ENCODE measurements around the gene CYP4F12. TPM values are rescaled to one million over a fixed set of nuclear protein-coding genes. Genes with fewer than 3 reads are reported as not detected.

Gene CYP4F12
- total and polyA plus RNA-seq, 4 donors, result 14.6 to 64.0 (median 25.0) TPM

DNA sequence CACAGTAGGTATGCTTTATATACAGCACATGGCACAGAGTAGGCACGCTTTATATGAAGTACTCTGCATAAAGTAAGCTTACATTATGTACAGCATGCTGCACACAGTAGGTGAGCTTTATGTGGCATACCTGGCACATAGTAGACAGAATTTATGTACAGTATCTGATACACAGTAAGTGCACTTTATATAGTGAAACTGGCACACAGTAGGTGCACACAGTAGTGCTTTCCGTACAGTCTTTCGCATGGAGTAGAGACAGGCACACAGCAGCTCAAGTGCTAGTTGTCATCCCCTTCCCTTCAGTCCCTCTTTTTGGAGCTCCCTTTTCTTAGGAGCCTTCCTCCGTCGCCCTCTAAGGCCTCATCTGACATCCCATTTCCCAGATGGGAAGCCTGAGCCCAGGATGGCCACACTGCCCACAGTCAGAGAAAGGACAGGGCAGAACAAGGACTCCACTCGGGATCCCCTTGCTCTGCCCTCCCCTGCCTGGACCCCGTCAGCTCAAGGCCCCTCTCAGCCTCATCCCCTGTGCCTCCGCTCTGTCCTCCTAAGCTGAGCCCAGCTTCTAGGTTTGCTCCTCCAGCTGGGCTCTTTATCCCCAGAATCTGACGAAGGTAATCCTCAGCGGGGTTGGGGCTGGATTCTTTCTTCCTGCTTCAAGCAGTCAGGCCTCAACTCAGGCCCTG, 852 bp upstream of the CYP4F12 start:
- 51% methylated on average over 10 of the region's 10 CpGs for WGBS
- Histone ChIP-seq H3K27me3 (ENCODE audit: control insufficient read depth in 4 of 4, insufficient read depth in 4 of 4, low read length in 3 of 4) (no peaks in the 10 kb centered on the region), H3K27ac (ENCODE audit: low read depth in 1 of 2, low read length in 2 of 2) (peak overlapping the region in 1 of 2 donors; percentile 52), H3K36me3 (ENCODE audit: control insufficient read depth in 4 of 4, insufficient read depth in 3 of 4, low read depth in 1 of 4, low read length in 3 of 4) (peaks cover 0 to 10% (median 2%) of the 10 kb centered on the region in 4 donors), H3K9ac (ENCODE audit: low read depth in 1 of 2, low read length in 2 of 2) (no peak overlapping the region), H3K4me3 (ENCODE audit: low read depth in 1 of 3, low read length in 3 of 3) (no peak overlapping the region), H3K4me1 (ENCODE audit: control insufficient read depth in 4 of 4, insufficient read depth in 4 of 4, low read length in 3 of 4) (peaks cover 8 to 35% (median 31%) of the 10 kb centered on the region in 4 donors), H3K9me3 (ENCODE audit: control insufficient read depth in 4 of 4, low read length in 3 of 4) (no peaks in the 10 kb centered on the region)
- TF ChIP-seq FOXA1 (IDR thresholded peaks at IDR 0.05) (no peak), RAD21 (IDR thresholded peaks at IDR 0.05) (no peak), EGR1 (IDR thresholded peaks at IDR 0.05; ENCODE audit: low read depth in 2 of 2) (no peak), RXRA (IDR thresholded peaks at IDR 0.05) (no peak), FOXA2 (IDR thresholded peaks at IDR 0.05) (no peak), HNF4A (conservative IDR thresholded peaks at IDR 0.05) (no peak), SP1 (IDR thresholded peaks at IDR 0.05) (no peak)
- TF ChIP-seq, protein P1, sequence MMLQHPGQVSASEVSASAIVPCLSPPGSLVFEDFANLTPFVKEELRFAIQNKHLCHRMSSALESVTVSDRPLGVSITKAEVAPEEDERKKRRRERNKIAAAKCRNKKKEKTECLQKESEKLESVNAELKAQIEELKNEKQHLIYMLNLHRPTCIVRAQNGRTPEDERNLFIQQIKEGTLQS (IDR thresholded peaks at IDR 0.05), result no peak
- TF ChIP-seq, protein P2, sequence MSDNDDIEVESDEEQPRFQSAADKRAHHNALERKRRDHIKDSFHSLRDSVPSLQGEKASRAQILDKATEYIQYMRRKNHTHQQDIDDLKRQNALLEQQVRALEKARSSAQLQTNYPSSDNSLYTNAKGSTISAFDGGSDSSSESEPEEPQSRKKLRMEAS (IDR thresholded peaks at IDR 0.05), result no peak
- TF ChIP-seq, protein P3, sequence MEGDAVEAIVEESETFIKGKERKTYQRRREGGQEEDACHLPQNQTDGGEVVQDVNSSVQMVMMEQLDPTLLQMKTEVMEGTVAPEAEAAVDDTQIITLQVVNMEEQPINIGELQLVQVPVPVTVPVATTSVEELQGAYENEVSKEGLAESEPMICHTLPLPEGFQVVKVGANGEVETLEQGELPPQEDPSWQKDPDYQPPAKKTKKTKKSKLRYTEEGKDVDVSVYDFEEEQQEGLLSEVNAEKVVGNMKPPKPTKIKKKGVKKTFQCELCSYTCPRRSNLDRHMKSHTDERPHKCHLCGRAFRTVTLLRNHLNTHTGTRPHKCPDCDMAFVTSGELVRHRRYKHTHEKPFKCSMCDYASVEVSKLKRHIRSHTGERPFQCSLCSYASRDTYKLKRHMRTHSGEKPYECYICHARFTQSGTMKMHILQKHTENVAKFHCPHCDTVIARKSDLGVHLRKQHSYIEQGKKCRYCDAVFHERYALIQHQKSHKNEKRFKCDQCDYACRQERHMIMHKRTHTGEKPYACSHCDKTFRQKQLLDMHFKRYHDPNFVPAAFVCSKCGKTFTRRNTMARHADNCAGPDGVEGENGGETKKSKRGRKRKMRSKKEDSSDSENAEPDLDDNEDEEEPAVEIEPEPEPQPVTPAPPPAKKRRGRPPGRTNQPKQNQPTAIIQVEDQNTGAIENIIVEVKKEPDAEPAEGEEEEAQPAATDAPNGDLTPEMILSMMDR (IDR thresholded peaks at IDR 0.05; ENCODE audit: low read depth, low read length, missing input control), result no peak
- no peak for DNase-seq (ENCODE audit: low spot score)

DNA sequence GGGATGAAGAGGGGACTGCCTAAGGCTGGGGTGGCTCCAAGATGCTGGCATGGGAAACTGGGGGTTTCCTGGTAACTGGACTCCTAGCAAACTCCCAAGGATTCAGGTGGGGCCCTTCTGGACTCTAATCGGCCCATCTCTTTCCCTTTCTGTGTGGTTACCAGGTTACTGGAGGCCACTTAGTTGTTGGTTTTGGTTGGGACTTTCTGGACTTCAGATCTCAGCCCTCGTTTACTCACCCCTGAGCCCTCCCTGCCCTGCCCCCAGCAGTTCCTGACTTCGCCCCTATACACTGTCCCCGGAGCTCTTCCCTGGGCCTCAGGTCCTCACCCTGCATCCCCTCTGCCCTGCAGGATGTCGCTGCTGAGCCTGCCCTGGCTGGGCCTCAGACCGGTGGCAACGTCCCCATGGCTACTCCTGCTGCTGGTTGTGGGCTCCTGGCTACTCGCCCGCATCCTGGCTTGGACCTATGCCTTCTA, 328 bp downstream of the CYP4F12 start:
- Histone ChIP-seq H3K4me3 (ENCODE audit: low read depth in 1 of 3, low read length in 3 of 3) (peak overlapping the region; percentile 28 to 70 (median 66)), H3K9ac (ENCODE audit: low read depth in 1 of 2, low read length in 2 of 2) (no peak overlapping the region), H3K36me3 (ENCODE audit: control insufficient read depth in 4 of 4, insufficient read depth in 3 of 4, low read depth in 1 of 4, low read length in 3 of 4) (peaks cover 0 to 14% (median 3%) of the 10 kb centered on the region in 4 donors), H3K9me3 (ENCODE audit: control insufficient read depth in 4 of 4, low read length in 3 of 4) (no peaks in the 10 kb centered on the region), H3K27ac (ENCODE audit: low read depth in 1 of 2, low read length in 2 of 2) (peak overlapping the region; percentile 77 to 79), H3K4me1 (ENCODE audit: control insufficient read depth in 4 of 4, insufficient read depth in 4 of 4, low read length in 3 of 4) (peaks cover 8 to 40% (median 31%) of the 10 kb centered on the region in 4 donors), H3K27me3 (ENCODE audit: control insufficient read depth in 4 of 4, insufficient read depth in 4 of 4, low read length in 3 of 4) (no peaks in the 10 kb centered on the region)
- WGBS, result 13% methylated on average over 9 of the region's 9 CpGs
- TF ChIP-seq SP1 (IDR thresholded peaks at IDR 0.05), result peak; percentile 32
- TF ChIP-seq FOXA2 (IDR thresholded peaks at IDR 0.05), result peak; percentile 35
- TF ChIP-seq, protein P1 (IDR thresholded peaks at IDR 0.05), result no peak
- peak in 1 of 2 donors; percentile 59 for TF ChIP-seq HNF4A (conservative IDR thresholded peaks at IDR 0.05)
- peak in 1 of 2 donors; percentile 56 for TF ChIP-seq RAD21 (IDR thresholded peaks at IDR 0.05)
- peak; percentile 62 for DNase-seq (ENCODE audit: low spot score)

DNA sequence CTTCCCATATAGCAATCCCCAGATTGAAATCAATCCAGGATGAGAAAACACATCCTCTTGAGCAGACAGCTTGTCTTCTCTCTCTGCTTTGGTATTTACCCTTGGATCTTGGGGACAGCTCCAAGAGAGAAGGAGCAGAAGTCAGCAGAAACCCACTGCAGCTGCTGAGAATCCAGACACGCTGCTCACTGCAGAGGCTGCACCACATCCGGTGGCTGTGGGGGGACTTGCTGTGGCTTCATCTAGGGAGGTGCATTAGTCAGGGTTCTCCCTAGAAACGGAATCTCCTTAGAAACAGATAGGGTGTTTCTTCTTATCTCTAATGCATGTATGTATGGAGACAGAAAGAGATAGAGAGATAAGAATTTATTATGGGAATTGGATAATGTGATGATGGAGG, 2.7 kb downstream of the CYP4F12 start:
- H3K36me3 ChIP-seq (ENCODE audit: control insufficient read depth in 4 of 4, insufficient read depth in 3 of 4, low read depth in 1 of 4, low read length in 3 of 4), result peaks cover 0 to 18% (median 2%) of the 10 kb centered on the region in 4 donors
- H3K9ac ChIP-seq (ENCODE audit: low read depth in 1 of 2, low read length in 2 of 2), result no peak overlapping the region
- H3K9me3 ChIP-seq (ENCODE audit: control insufficient read depth in 4 of 4, low read length in 3 of 4), result no peaks in the 10 kb centered on the region
- H3K27me3 ChIP-seq (ENCODE audit: control insufficient read depth in 4 of 4, insufficient read depth in 4 of 4, low read length in 3 of 4), result no peaks in the 10 kb centered on the region
- WGBS, result 87% methylated on average over 3 of the region's 3 CpGs
- H3K4me1 ChIP-seq (ENCODE audit: control insufficient read depth in 4 of 4, insufficient read depth in 4 of 4, low read length in 3 of 4), result peaks cover 8 to 64% (median 44%) of the 10 kb centered on the region in 4 donors
- DNase-seq (ENCODE audit: low spot score), result no peak
- no peak overlapping the region for H3K27ac ChIP-seq (ENCODE audit: low read depth in 1 of 2, low read length in 2 of 2)
- no peak overlapping the region for H3K4me3 ChIP-seq (ENCODE audit: low read depth in 1 of 3, low read length in 3 of 3)
- TF ChIP-seq, protein P1 (IDR thresholded peaks at IDR 0.05), result no peak
- TF ChIP-seq SP1 (IDR thresholded peaks at IDR 0.05), result no peak
- TF ChIP-seq, protein P3 (IDR thresholded peaks at IDR 0.05; ENCODE audit: low read depth, low read length, missing input control), result no peak
- TF ChIP-seq, protein P4, sequence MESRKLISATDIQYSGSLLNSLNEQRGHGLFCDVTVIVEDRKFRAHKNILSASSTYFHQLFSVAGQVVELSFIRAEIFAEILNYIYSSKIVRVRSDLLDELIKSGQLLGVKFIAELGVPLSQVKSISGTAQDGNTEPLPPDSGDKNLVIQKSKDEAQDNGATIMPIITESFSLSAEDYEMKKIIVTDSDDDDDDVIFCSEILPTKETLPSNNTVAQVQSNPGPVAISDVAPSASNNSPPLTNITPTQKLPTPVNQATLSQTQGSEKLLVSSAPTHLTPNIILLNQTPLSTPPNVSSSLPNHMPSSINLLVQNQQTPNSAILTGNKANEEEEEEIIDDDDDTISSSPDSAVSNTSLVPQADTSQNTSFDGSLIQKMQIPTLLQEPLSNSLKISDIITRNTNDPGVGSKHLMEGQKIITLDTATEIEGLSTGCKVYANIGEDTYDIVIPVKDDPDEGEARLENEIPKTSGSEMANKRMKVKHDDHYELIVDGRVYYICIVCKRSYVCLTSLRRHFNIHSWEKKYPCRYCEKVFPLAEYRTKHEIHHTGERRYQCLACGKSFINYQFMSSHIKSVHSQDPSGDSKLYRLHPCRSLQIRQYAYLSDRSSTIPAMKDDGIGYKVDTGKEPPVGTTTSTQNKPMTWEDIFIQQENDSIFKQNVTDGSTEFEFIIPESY (IDR thresholded peaks at IDR 0.05), result no peak
- no peak for TF ChIP-seq YY1 (IDR thresholded peaks at IDR 0.05)
- no peak for TF ChIP-seq JUND (IDR thresholded peaks at IDR 0.05)
- TF ChIP-seq HNF4A (conservative IDR thresholded peaks at IDR 0.05), result no peak
- no peak for TF ChIP-seq RXRA (IDR thresholded peaks at IDR 0.05)
- TF ChIP-seq EGR1 (IDR thresholded peaks at IDR 0.05; ENCODE audit: low read depth in 2 of 2), result no peak
- TF ChIP-seq RAD21 (IDR thresholded peaks at IDR 0.05), result no peak
